Breast epithelium (tissue), 3 donors: ENCODE measurements around the gene ENPP6.

ENCODE experiments used
- POLR2A ChIP-seq: fragments of 450-650 bp; IDR thresholded peaks from one replicate; pipeline ENCODE4 v1.6.1; 2016; ENCODE audit warnings: antibody characterized with exemption, mild to moderate bottlenecking, moderate library complexity
- POLR2AphosphoS5 ChIP-seq, 3 donors: sonication (generic); formaldehyde crosslinking; IDR thresholded peaks; one replicate each; pipeline ENCODE4 v1.6.1; 2017; ENCODE audit warnings: antibody characterized with exemption in 3 of 3

- TF ChIP-seq POLR2AphosphoS5 (IDR thresholded peaks at IDR 0.05) = no peak
- TF ChIP-seq POLR2A = no peak
Measured at GRCh38 chr4:184104419-184105101, 113.1 kb downstream of the ENPP6 start.
